ENCODE data around the gene SLC8A1.

SLC8A1 gene

DNA sequence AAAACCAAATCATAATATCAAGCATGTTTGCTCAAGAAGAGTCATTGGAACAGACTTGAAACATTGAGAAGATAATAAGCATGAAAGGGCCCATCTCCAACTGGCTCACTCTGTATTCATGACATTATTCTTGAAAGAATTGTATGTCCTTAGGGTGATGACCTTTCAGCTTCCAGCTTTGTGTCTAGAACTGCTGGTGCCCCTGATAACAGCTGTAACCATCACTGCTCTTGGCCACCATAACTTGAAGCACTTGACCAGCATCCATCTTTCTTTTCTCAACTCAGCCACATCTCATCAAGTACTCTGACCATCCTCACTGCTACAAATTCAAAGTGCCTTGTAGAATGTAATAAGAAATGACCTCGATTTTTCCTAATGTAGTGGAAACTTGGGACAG is 289.9 kb downstream of the SLC8A1 start:
- no peaks in the 10 kb centered on the region for H3K27me3 Mint-ChIP-seq
- H3K36me3 Mint-ChIP-seq (ENCODE audit: low read depth) = peaks cover 67% of the 10 kb centered on the region
- intact Hi-C loops (cut with micrococcal nuclease) = no loop called here
- no peak overlapping the region for H3K27ac Mint-ChIP-seq
- H3K4me1 Mint-ChIP-seq (ENCODE audit: low read depth) = no peaks in the 10 kb centered on the region
- H3K4me3 Mint-ChIP-seq = no peak overlapping the region
- no peaks in the 10 kb centered on the region for H3K9me3 Mint-ChIP-seq

DNA sequence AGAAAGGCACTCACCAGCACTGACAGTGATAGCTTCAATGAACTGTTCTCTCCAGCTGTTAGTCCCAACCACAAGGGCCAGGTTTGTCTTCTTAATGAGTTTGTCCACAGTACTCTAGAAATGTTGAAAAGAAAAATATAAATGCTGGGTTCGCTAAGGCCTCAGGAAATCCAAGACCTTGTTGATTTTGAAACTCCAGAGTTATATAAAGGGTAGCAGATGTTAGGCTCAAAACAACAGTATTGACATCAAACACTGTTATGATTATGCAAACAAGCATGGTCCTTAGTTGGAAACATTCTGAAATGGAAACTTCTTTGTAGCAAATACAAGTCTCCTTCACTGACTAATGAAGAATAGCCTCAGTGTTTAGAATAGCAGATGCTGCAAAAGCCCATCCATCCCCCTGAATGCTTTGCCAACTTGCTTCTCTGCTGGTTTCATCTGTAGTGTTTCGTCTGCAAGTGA is 291.1 kb downstream of the SLC8A1 start:
- H3K36me3 Mint-ChIP-seq (ENCODE audit: low read depth) = peaks cover 79% of the 10 kb centered on the region
- no peaks in the 10 kb centered on the region for H3K27me3 Mint-ChIP-seq
- H3K27ac Mint-ChIP-seq = no peak overlapping the region
- H3K4me1 Mint-ChIP-seq (ENCODE audit: low read depth) = no peaks in the 10 kb centered on the region
- H3K9me3 Mint-ChIP-seq = no peaks in the 10 kb centered on the region
- no peak overlapping the region for H3K4me3 Mint-ChIP-seq
- intact Hi-C loops (cut with micrococcal nuclease) = no loop called here

DNA sequence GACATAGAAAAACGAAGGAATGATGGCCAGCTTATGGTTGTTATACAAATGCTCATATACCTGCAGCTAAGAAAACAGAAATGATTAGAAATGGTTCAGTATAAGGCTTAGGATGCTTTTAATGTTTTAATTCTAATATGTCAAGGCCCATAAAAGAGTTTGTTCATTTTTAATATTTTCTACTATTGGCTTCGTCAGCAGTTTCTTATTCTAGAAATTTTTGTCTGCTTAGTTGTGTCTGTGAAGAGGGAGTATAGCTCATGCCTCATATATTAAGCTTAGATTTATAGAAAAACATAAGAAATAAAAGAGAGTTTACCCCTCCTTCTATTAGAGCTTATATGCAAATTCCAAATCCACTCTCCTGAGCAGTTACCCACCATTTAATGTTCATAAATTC is 292.6 kb downstream of the SLC8A1 start:
- H3K9me3 Mint-ChIP-seq = no peaks in the 10 kb centered on the region
- H3K27me3 Mint-ChIP-seq = no peaks in the 10 kb centered on the region
- intact Hi-C loops (cut with micrococcal nuclease) = no loop called here
- H3K4me1 Mint-ChIP-seq (ENCODE audit: low read depth) = no peaks in the 10 kb centered on the region
- H3K36me3 Mint-ChIP-seq (ENCODE audit: low read depth) = peaks cover 76% of the 10 kb centered on the region
- no peak overlapping the region for H3K27ac Mint-ChIP-seq
- H3K4me3 Mint-ChIP-seq = no peak overlapping the region

DNA sequence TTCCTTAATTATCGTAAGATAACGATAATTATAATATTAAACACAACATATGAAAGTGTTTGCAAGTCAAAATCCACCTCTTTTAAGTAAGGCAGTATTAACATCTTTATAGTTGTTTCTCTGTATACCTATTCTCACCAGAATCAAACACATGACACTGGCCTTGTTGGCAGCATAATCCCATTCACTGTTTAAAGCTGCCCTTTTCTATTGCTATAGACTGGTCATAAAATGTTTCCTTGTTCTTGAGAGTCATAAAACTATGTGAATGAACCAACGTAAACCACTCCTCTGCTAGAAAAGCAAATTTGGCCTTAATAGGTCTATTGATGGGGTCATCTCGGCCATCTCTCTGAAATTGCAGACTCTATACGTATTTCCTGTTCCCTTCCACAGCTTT is 293.1 kb downstream of the SLC8A1 start:
- no peaks in the 10 kb centered on the region for H3K27me3 Mint-ChIP-seq
- no peak overlapping the region for H3K4me3 Mint-ChIP-seq
- H3K9me3 Mint-ChIP-seq = no peaks in the 10 kb centered on the region
- H3K36me3 Mint-ChIP-seq (ENCODE audit: low read depth) = peaks cover 77% of the 10 kb centered on the region
- H3K4me1 Mint-ChIP-seq (ENCODE audit: low read depth) = no peaks in the 10 kb centered on the region
- H3K27ac Mint-ChIP-seq = no peak overlapping the region
- intact Hi-C loops (cut with micrococcal nuclease) = no loop called here

DNA sequence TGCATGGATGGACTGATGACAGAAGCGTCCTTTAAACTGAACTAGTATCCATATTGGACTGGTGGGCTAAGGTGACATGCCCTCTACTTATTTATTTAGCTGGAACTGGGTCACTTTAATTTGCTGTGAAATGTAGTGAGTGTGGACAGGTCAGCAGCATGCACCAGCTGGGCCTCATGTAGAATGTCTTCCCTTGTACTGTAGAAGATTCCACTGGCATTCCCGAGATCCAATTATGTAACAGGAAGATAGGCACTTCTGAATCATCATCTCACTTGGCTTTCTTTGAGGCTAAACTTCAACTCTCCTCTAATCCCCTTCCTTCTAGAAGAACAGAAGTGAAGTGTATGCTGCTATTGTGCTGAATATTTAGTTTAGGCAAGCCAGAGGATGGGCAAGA is 296.2 kb downstream of the SLC8A1 start:
- intact Hi-C loops (cut with micrococcal nuclease) = no loop called here
- H3K36me3 Mint-ChIP-seq (ENCODE audit: low read depth) = peaks cover 54% of the 10 kb centered on the region

DNA sequence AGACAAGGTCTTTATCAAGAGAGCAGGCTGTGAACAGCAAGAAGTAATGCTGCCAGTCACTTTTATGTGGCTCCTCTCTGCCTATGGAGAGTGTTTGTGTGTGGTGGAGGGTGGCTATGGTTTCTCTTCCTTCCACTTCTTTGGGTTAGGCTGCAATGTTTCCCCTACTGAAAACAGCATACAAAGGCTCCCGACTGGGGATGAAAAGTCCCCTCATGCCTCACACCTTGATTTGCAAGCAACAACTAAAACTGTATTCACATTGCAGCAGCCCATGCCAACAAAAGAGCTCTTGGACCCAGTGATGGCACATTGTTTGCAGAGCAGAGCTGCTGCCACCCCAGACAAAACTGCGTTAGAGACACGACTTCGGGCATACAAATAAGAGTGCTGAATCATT is 301.6 kb downstream of the SLC8A1 start:
- Mint-ChIP-seq H3K9me3 (no peaks in the 10 kb centered on the region), H3K27me3 (no peaks in the 10 kb centered on the region), H3K4me3 (no peak overlapping the region), H3K27ac (no peak overlapping the region), H3K36me3 (ENCODE audit: low read depth) (peaks cover 29% of the 10 kb centered on the region), H3K4me1 (ENCODE audit: low read depth) (peaks cover 12% of the 10 kb centered on the region)
- intact Hi-C loops (cut with micrococcal nuclease) = no loop called here

More for the DNA sequence above, 296.2 kb downstream of the SLC8A1 start:
- Mint-ChIP-seq H3K27ac (no peak overlapping the region), H3K4me3 (no peak overlapping the region), H3K4me1 (ENCODE audit: low read depth) (no peaks in the 10 kb centered on the region), H3K27me3 (no peaks in the 10 kb centered on the region), H3K9me3 (no peaks in the 10 kb centered on the region)

DNA sequence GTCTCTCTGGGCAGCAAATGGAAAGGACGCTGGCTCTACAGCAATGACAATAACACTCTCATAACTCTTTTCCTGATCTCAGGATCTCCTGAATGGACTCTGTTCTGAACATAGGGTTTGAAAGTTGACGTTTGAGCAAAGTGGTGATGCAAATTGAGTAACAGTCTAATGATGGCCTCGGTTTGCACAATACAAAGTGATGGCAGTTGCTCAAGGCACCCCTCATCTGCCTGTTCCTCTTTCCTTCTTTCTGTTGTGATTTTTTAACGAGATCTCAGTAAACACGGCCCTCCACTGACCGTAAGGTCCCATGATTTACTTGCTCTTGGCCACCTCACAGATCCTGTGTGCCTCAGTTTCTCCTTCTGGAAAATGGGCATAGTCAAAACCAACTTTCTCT is 303.6 kb downstream of the SLC8A1 start:
- H3K27me3 Mint-ChIP-seq = no peaks in the 10 kb centered on the region
- intact Hi-C loops (cut with micrococcal nuclease) = no loop called here
- peaks cover 12% of the 10 kb centered on the region for H3K4me1 Mint-ChIP-seq (ENCODE audit: low read depth)
- no peak overlapping the region for H3K4me3 Mint-ChIP-seq
- no peaks in the 10 kb centered on the region for H3K9me3 Mint-ChIP-seq
- H3K36me3 Mint-ChIP-seq (ENCODE audit: low read depth) = peaks cover 20% of the 10 kb centered on the region
- H3K27ac Mint-ChIP-seq = no peak overlapping the region

DNA sequence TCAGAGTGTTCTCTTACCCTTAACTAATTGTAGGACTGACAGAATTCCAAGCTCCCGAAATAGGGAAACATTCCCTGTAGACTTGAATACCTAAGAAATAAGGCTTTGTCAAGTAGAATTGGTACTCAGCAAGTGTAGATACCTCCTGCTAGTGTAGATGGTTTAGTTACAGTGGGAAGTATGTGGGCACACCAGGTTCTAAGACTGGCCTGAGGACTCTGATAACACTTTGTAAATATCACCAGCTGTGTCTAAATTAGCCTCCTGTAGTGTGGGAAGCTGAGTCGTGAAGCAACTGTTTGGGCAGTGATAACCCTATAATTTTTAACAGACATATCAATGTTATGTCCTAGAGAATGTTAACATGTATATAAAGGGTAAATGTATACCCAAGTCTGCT is 304.5 kb downstream of the SLC8A1 start:
- Mint-ChIP-seq H3K9me3 (no peaks in the 10 kb centered on the region), H3K36me3 (ENCODE audit: low read depth) (peaks cover 26% of the 10 kb centered on the region)

DNA sequence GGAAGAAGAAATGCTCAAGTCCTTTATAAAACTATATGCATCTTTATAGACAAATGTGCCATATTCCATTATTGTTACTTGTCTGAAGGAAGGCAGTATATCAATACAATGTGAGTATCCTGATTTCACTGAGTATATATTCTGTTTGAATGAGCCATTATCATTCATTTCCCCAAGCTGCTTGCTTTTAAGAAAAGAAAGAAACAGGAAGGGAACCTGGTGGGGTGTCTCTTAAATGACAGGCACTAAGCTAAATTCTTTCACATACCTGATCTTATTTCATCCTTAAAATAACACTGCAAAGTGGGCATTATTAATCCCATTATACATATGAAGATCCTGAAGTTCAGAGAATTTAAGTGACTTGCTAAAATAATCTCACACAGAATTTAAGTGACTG is 307.9 kb downstream of the SLC8A1 start:
- Mint-ChIP-seq H3K4me1 (ENCODE audit: low read depth) (peaks cover 10% of the 10 kb centered on the region), H3K36me3 (ENCODE audit: low read depth) (peaks cover 38% of the 10 kb centered on the region)

More for the DNA sequence above, 304.5 kb downstream of the SLC8A1 start:
- intact Hi-C loops (cut with micrococcal nuclease) = no loop called here
- no peaks in the 10 kb centered on the region for H3K27me3 Mint-ChIP-seq
- H3K27ac Mint-ChIP-seq = no peak overlapping the region
- no peak overlapping the region for H3K4me3 Mint-ChIP-seq
- peaks cover 12% of the 10 kb centered on the region for H3K4me1 Mint-ChIP-seq (ENCODE audit: low read depth)

DNA sequence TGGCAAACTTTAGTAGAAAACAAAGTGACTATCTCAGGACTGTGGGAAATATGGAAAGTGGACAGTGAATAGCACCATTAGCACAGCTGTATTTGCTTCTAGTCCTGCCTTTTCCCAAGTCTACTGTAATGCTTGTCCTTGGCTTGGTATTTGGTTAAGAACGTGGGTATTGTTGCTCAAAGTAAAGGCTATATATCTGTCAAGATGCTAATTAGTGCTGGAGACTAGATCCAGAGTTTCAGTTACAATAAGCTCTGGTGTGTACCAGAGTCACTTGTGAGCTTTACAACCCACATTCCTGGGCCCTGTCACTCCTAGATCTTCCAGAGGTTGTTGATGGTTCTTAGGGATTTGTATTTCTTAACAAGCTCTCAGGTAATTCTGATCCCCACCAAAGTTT is 313.6 kb downstream of the SLC8A1 start:
- intact Hi-C loops (cut with micrococcal nuclease) = no loop called here
- no peak overlapping the region for H3K27ac Mint-ChIP-seq
- H3K4me1 Mint-ChIP-seq (ENCODE audit: low read depth) = no peaks in the 10 kb centered on the region
- H3K27me3 Mint-ChIP-seq = no peaks in the 10 kb centered on the region
- H3K9me3 Mint-ChIP-seq = no peaks in the 10 kb centered on the region
- H3K4me3 Mint-ChIP-seq = no peak overlapping the region
- H3K36me3 Mint-ChIP-seq (ENCODE audit: low read depth) = peaks cover 57% of the 10 kb centered on the region

More for the DNA sequence above, 307.9 kb downstream of the SLC8A1 start:
- Mint-ChIP-seq H3K27ac (no peak overlapping the region), H3K4me3 (no peak overlapping the region), H3K9me3 (no peaks in the 10 kb centered on the region), H3K27me3 (no peaks in the 10 kb centered on the region)
- intact Hi-C loops (cut with micrococcal nuclease) = no loop called here

DNA sequence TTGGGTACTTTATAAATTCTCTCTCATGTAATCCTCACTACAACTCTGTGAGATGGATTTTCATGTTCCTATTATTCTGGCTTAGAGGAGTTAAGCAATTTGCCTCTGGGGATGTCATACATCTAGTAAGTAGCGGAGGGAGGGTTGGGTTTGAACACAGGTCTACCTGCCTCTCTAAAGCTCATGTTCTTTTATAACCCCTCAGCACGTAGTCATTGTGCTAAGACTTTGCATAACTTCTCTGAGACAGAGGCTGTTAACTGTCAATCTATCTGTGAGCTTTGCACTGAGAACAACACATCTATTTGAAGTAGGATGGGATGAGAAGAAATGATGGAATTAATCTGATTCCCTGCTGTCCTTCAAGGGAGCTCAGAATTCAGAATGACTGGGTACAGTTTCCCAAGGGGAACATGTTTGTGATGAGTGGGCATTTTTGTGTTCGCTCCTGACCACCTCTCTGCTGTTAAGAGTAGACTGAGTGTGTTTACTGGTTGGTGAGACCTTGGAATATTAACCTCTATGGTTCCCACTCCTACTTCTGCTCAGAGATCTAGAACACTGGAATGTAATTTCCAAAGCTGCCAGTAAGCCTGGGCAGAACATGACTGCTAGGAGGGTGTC is 320.7 kb downstream of the SLC8A1 start:
- intact Hi-C loops (cut with micrococcal nuclease) = no loop called here
- Mint-ChIP-seq H3K4me3 (no peak overlapping the region), H3K27ac (no peak overlapping the region), H3K27me3 (no peaks in the 10 kb centered on the region), H3K36me3 (ENCODE audit: low read depth) (peaks cover 11% of the 10 kb centered on the region), H3K4me1 (ENCODE audit: low read depth) (no peaks in the 10 kb centered on the region), H3K9me3 (no peaks in the 10 kb centered on the region)

DNA sequence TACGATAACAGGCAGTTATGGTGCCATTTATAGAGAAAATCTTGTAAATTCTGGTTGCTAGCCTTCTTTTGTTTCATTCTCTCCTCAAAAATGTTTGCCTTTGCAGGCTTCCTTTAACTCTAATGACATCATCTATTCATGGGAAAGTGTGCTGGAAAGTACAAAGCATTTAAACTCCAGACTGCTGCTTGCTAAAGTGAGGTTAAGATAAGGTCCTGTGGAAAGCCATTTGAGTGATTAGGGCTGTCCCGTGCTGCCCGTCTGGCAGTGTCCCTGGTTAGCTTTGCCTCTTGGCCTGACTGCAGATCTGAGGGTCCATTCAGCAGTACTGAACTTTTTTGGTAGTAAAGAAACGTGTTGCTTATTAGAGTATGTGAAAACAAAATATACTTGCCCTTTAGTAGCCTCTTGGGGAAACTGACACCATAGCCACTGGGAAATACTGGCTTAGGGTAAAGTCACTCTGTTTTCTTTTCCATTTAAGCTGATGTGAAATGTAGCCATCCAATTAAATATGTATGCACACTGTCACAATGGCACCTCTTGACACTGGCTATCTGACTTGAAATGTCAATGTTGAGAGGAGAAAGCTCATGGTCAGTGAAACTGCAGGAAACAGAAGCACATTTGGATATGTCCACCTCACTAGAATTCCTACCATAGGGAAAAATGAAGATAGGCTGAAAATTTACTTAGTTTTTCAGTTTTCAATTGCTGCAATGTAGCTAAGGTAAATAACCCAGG is 321.5 kb downstream of the SLC8A1 start:
- Mint-ChIP-seq H3K36me3 (ENCODE audit: low read depth) (peaks cover 11% of the 10 kb centered on the region), H3K27me3 (no peaks in the 10 kb centered on the region), H3K9me3 (no peaks in the 10 kb centered on the region), H3K4me1 (ENCODE audit: low read depth) (no peaks in the 10 kb centered on the region), H3K4me3 (no peak overlapping the region), H3K27ac (no peak overlapping the region)
- intact Hi-C loops (cut with micrococcal nuclease) = no loop called here

DNA sequence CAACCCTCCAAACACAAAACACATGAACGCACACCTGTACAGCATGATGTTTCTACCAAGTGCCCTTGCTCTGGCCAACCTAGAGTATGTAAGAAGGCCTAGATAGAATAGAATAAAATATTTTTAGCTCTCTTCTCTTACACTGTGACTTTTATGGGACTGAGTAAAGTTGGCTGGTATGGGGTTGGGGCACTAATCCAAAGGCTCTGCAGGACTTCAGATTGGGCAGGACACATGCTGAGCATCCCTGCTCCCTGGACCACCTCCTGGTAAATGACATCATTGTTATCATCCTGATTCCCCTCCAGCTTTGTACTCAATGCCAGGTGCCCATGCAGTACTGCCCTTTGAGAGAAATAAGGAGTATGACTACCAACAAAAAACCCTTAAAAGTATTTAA is 322.2 kb downstream of the SLC8A1 start:
- intact Hi-C loops (cut with micrococcal nuclease) = no loop called here
- Mint-ChIP-seq H3K4me3 (no peak overlapping the region), H3K27me3 (no peaks in the 10 kb centered on the region), H3K4me1 (ENCODE audit: low read depth) (no peaks in the 10 kb centered on the region), H3K27ac (no peak overlapping the region), H3K36me3 (ENCODE audit: low read depth) (peaks cover 11% of the 10 kb centered on the region), H3K9me3 (no peaks in the 10 kb centered on the region)

DNA sequence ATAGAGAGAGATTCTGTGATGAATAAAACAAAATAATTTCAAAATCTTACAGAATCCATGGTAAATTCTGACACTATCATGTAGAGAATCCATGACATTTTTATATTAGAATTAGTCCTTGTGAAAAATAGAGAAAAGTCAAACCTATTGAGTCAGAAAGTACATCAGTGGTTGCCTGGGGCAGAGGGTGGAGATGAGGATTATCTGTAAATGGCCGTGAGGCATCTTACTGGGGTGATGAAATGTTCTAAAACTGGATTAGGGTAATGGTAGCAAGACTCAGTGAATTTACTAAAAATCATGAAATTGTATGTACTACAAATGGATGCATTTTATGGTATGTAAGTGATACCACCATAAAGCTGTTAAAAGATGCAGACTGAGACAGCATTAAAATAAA is 323.1 kb downstream of the SLC8A1 start:
- no peaks in the 10 kb centered on the region for H3K4me1 Mint-ChIP-seq (ENCODE audit: low read depth)
- H3K36me3 Mint-ChIP-seq (ENCODE audit: low read depth) = peaks cover 12% of the 10 kb centered on the region
- H3K9me3 Mint-ChIP-seq = no peaks in the 10 kb centered on the region
- no peak overlapping the region for H3K27ac Mint-ChIP-seq
- no peaks in the 10 kb centered on the region for H3K27me3 Mint-ChIP-seq
- no peak overlapping the region for H3K4me3 Mint-ChIP-seq
- intact Hi-C loops (cut with micrococcal nuclease) = no loop called here
